H1 (cell line): ENCODE measurements around the gene EPB41L5. TPM values are rescaled to one million over a fixed set of nuclear protein-coding genes. Genes with fewer than 3 reads are reported as not detected.

Experiments
- BRCA1 ChIP-seq: IDR thresholded peaks from 2 replicates; pipeline ENCODE4 v1.6.1; 2012; ENCODE audit warnings: low read depth, low read length, improper control_type of control experiment
- CHD1 ChIP-seq: IDR thresholded peaks from 2 replicates; pipeline ENCODE4 v1.6.1; 2012; ENCODE audit warnings: low read depth, low read length, improper control_type of control experiment
- POLR2AphosphoS5 ChIP-seq: IDR thresholded peaks from 2 replicates; pipeline ENCODE4 v1.6.1; 2011; ENCODE audit warnings: low read depth, low read length
- SRF ChIP-seq: IDR thresholded peaks from 2 replicates; pipeline ENCODE4 v1.6.1; 2011; ENCODE audit warnings: mild to moderate bottlenecking, low read depth, low read length, moderate library complexity
- polyA plus RNA-seq, 7 experiments: library from polyadenylated mRNA; depleted of rRNA in 3 of 7; stranded (reverse) in 5 of 7; unstranded in 2 of 7; fragments of >200 nt in 5 of 7; fragments of 200-250 nt in 2 of 7; gene quantifications; 1 replicate in 5 of 7; 2 replicates in 1 of 7; 4 replicates in 1 of 7; pipeline versions ENCODE4 v1.2.1 to v1.2.3, GENCODE V29; 2011 to 2013; ENCODE audit warnings: missing spikeins in 2 of 7, mixed read lengths in 2 of 7
- total RNA-seq: library from RNA; stranded (reverse); fragmentation: NEBNext Ultra II Directional; extraction: Animal tissue kit (Norgen Biotek cat#: 25700); gene quantifications from 2 replicates; pipeline ENCODE4 v1.2.1, GENCODE V29; 2021

The EPB41L5 gene
- total and polyA plus RNA-seq, 2 of the 8 experiments (the other 6 are each of a cell fraction or from before 2014, with no cell fraction given) = 13.5 to 32.3 TPM

DNA sequence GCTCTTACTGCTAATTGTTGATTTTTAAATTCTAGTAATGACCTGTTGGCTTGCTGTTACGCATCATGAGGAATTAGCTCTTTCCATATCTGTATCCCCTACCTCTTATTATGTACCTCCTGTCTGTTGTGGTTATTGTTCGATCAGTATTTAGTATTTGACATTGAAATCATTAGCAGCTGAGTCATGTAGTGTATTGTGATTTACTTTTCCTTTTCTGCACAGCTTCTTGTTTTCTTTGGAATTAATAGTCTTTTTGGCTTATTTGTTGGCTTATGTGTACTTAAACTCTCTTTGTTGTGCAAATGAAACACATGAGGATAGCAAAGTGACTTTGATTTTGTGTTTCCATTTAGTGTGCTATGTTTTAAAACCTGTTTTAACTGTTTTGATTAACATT is 4.3 kb downstream of the EPB41L5 start (continued):
- TF ChIP-seq CHD1 = no peak
- no peak for TF ChIP-seq SRF
- no peak for TF ChIP-seq BRCA1
- no peak for TF ChIP-seq POLR2AphosphoS5
